Sigmoid colon (tissue), 4 donors: Measurements from ENCODE around the gene FUT8.

Experiments
- EP300 ChIP-seq, 4 donors: sonication (generic); formaldehyde crosslinking; IDR thresholded peaks; one replicate each; pipeline ENCODE4 v1.6.1; 2017; ENCODE audit warnings: antibody characterized with exemption in 4 of 4
- POLR2A ChIP-seq, 2 donors: fragments of 450-650 bp; IDR thresholded peaks; one replicate each; pipeline ENCODE4 v1.6.1; 2016; ENCODE audit warnings: antibody characterized with exemption in 2 of 2, mild to moderate bottlenecking in 2 of 2, moderate library complexity in 2 of 2
- POLR2AphosphoS5 ChIP-seq, 4 donors: sonication (generic); formaldehyde crosslinking; IDR thresholded peaks; one replicate each; pipeline ENCODE4 v1.6.1; 2017; ENCODE audit warnings: antibody characterized with exemption in 4 of 4
- TF ChIP-seq, protein P1 (sequence below), 4 experiments: fragments of 450-650 bp in 3 of 4; fragments of 200-600 bp in 1 of 4; IDR thresholded peaks; one replicate each; pipeline ENCODE4 v1.5.1; 2016 to 2019; ENCODE audit warnings: antibody characterized with exemption in 4 of 4, mild to moderate bottlenecking in 3 of 4, moderate library complexity in 2 of 4

DNA sequence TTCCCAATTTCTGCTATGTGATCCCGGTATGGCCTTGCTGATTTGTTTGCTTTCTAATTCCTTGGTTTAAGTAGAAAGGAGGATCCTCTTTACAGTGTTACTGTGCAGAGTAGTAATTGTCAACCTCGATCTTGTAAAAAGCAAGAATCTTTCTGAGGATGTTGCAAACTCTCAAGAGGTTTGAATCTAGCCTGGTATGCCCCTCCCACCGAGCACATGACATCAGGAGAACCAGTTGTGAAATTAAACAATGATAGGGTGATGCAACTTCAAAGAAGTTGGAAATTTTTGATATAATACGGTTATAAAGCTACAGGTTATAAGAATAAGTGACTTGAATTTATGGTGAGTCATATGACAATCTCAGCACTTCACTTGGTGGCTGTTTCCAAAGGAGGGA, 35.0 kb upstream of the FUT8 start:
- TF ChIP-seq POLR2AphosphoS5 (IDR thresholded peaks at IDR 0.05) (no peak), POLR2A (IDR thresholded peaks at IDR 0.05) (no peak), EP300 (IDR thresholded peaks at IDR 0.05) (no peak)
- TF ChIP-seq, protein P1, sequence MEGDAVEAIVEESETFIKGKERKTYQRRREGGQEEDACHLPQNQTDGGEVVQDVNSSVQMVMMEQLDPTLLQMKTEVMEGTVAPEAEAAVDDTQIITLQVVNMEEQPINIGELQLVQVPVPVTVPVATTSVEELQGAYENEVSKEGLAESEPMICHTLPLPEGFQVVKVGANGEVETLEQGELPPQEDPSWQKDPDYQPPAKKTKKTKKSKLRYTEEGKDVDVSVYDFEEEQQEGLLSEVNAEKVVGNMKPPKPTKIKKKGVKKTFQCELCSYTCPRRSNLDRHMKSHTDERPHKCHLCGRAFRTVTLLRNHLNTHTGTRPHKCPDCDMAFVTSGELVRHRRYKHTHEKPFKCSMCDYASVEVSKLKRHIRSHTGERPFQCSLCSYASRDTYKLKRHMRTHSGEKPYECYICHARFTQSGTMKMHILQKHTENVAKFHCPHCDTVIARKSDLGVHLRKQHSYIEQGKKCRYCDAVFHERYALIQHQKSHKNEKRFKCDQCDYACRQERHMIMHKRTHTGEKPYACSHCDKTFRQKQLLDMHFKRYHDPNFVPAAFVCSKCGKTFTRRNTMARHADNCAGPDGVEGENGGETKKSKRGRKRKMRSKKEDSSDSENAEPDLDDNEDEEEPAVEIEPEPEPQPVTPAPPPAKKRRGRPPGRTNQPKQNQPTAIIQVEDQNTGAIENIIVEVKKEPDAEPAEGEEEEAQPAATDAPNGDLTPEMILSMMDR (IDR thresholded peaks at IDR 0.05), result no peak
